HFF-Myc (cell line): ENCODE measurements around the gene PRDM16.

ENCODE experiments used
- DNase-seq: peaks from one replicate; pipeline ENCODE4 v3.0.0-alpha.2; 2011; ENCODE audit warnings: low read depth; ENCODE audit errors: extremely low read depth
- H3K4me3 ChIP-seq: replicated peaks from 2 replicates; pipeline ENCODE4 v1.5.1; 2011; ENCODE audit warnings: low read depth, mild to moderate bottlenecking, control low read depth, low read length
- TF ChIP-seq, protein P1 (sequence below): IDR thresholded peaks from 2 replicates; pipeline ENCODE4 v1.5.1; 2012; ENCODE audit warnings: mild to moderate bottlenecking, low read depth, low read length, control low read depth; ENCODE audit errors: missing control alignments

PRDM16 gene

GRCh38 chr1:3342960-3343359 lies 274.0 kb downstream of the PRDM16 start:
- TF ChIP-seq, protein P1, sequence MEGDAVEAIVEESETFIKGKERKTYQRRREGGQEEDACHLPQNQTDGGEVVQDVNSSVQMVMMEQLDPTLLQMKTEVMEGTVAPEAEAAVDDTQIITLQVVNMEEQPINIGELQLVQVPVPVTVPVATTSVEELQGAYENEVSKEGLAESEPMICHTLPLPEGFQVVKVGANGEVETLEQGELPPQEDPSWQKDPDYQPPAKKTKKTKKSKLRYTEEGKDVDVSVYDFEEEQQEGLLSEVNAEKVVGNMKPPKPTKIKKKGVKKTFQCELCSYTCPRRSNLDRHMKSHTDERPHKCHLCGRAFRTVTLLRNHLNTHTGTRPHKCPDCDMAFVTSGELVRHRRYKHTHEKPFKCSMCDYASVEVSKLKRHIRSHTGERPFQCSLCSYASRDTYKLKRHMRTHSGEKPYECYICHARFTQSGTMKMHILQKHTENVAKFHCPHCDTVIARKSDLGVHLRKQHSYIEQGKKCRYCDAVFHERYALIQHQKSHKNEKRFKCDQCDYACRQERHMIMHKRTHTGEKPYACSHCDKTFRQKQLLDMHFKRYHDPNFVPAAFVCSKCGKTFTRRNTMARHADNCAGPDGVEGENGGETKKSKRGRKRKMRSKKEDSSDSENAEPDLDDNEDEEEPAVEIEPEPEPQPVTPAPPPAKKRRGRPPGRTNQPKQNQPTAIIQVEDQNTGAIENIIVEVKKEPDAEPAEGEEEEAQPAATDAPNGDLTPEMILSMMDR = no peak
- no peak overlapping the region for H3K4me3 ChIP-seq
- DNase-seq = no peak

DNA sequence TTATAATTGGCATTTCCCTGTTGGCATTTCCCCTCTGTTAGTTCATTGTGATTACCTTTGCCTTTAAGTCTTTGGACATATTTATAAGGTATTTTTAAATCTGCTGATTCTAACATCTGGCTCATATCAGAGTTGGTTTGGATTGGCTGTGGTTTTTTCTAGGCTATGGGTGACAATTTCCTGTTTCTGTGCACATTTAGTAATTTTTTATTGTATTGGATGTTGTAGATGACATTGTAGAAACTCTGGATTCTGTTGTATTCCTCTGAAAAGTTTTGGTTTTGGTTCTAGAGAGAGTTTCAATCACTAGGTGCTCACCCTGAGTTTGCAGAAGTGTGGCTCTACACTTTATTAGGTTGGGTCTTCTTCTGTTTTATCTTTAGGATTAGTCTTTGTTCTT lies 275.4 kb downstream of the PRDM16 start:
- TF ChIP-seq, protein P1 = no peak
- no peak overlapping the region for H3K4me3 ChIP-seq
- DNase-seq = no peak

DNA sequence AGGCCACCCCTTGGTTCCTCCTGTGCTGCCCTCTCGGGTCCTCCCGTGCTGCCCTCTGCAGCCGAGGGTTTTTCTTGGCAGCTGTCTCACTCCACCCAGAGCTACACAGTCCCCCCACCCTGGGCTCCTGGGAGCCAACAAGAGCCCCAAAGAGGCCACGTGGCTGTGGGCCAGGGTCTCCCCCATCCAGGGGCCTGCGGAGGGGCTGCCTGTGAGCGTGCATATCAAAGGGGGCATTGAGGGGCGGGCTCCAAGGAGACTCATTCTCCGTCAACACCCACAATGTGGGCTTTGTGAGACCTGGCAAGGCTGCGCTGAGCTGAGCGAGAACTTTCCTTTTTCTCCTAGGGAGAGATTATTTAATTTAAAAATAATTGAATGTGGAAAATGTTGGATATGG lies 276.8 kb downstream of the PRDM16 start:
- H3K4me3 ChIP-seq = no peak overlapping the region
- TF ChIP-seq, protein P1 = no peak
- no peak for DNase-seq

DNA sequence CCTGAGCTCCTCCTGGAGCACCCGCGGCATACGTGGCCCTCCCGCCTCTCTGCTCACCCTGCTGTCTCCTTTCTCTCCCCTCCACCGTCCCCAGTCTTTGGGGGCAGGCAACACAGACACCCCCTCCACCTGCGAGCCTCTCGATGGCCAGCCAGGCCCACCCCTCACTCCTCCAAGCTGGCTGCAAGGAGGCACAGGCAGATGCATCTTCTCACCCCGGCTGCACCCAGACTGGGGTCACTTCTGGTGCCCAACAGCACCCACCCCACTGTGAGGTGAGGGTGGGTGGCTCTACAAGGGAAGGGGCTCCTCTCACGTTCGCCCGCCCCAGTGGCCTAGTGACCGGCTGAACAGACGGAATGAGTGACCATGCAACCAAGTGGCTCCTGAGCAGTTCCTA lies 277.5 kb downstream of the PRDM16 start:
- TF ChIP-seq, protein P1 = no peak
- H3K4me3 ChIP-seq = no peak overlapping the region
- no peak for DNase-seq

GRCh38 chr1:3347257-3348020 lies 278.4 kb downstream of the PRDM16 start:
- no peak for DNase-seq
- TF ChIP-seq, protein P1 = no peak
- H3K4me3 ChIP-seq = no peak overlapping the region

GRCh38 chr1:3348196-3348865 lies 279.3 kb downstream of the PRDM16 start:
- TF ChIP-seq, protein P1 = no peak
- no peak overlapping the region for H3K4me3 ChIP-seq
- DNase-seq = no peak
